GM12873 (cell line): ENCODE measurements around the gene KIF26B.

Source experiments
- TF ChIP-seq, protein P1 (sequence below): IDR thresholded peaks from 2 replicates; pipeline ENCODE4 v1.5.1; 2012; ENCODE audit warnings: low read depth, mild to moderate bottlenecking, moderate library complexity, low read length, control low read depth; ENCODE audit not compliant: insufficient read depth; ENCODE audit errors: missing control alignments

The KIF26B gene

DNA sequence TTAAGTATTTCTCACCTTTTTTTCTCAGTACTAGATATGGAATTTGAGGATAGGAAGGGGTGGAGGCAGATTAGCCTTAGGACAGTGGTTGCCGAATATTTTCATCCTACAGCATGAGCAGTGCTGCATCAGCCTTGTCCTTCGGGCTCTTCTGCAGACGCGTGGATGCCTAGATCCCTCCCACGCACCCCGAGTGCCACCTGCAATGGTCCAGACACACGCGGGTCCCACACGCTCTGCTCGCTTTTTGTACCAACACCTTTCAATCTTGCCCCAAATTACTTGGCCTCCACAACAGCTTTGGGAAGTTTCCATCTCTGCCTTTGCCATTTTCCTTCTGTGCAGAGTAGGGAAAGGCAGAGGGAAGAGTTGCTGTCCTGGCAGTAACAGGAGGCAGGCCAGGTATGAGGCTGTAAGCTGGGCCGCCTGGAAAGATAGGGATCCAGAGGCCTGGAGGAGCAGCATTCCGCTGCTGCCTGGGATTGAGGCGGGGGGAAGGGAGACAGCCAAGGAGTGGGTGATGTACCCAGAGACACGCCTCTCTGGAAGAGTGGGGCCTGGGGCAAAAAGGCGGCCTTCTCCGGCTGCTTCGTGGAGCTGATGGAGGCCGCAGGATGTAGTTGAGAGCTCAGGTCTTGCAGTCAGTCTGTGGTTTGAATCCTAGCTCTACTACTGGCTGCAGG lies 467.7 kb downstream of the KIF26B start:
- TF ChIP-seq, protein P1, sequence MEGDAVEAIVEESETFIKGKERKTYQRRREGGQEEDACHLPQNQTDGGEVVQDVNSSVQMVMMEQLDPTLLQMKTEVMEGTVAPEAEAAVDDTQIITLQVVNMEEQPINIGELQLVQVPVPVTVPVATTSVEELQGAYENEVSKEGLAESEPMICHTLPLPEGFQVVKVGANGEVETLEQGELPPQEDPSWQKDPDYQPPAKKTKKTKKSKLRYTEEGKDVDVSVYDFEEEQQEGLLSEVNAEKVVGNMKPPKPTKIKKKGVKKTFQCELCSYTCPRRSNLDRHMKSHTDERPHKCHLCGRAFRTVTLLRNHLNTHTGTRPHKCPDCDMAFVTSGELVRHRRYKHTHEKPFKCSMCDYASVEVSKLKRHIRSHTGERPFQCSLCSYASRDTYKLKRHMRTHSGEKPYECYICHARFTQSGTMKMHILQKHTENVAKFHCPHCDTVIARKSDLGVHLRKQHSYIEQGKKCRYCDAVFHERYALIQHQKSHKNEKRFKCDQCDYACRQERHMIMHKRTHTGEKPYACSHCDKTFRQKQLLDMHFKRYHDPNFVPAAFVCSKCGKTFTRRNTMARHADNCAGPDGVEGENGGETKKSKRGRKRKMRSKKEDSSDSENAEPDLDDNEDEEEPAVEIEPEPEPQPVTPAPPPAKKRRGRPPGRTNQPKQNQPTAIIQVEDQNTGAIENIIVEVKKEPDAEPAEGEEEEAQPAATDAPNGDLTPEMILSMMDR = no peak

DNA sequence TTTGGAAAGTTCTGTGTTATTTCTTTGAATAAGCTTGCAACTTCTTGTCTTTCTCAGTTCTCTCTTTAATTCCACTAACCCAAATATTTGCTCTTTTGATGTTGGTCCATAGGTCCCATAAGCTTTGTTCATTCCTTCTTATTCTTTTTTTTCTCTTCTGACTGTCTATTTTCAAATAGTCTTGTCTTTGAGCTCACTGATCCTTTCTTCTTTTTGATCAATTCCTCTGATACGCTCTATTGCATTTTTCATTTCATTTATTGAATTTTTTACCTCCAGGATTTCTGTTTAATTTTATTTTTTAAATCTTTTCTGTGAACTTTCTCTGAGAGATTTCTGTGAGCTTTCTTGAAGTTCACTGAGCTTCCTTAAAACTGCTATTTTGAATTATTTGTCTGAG lies 486.6 kb downstream of the KIF26B start:
- TF ChIP-seq, protein P1 = no peak

DNA sequence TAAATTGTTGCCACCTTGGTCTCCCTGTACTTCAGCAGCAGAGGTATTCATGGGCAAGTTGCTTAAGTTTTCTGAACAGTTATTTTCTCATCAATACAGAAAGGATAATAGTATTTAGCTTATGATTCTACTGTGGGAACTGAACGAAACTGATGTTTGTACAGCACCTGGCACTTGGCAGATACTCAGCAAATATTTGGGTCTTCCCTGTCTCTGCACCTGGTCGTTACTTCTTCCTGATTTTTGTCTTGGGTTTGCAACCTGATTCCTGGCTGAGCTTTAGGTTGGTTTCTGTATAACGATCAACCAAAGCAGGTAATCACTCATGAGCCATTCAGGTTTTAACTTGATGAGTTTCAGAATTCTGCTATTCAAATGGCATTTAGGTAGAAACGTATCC lies 490.6 kb downstream of the KIF26B start:
- TF ChIP-seq, protein P1 = no peak

DNA sequence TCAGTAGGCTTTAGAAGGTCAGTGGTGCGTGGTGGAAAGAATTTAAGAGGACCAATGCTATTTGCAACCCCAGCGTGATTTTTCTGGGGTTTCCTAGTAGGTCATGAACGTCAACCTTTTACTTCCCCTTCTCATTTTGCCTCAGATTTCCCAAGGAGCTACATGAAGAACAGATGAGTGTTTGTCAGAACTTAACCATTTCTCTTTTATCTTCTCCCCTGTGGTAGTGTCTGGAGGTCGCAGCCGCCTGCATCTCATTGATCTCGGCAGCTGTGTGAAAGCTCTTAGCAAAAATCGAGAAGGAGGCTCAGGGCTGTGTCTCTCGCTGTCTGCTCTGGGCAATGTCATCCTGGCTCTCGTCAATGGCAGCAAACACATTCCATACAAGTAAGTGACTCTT lies 491.1 kb downstream of the KIF26B start:
- TF ChIP-seq, protein P1 = no peak

DNA sequence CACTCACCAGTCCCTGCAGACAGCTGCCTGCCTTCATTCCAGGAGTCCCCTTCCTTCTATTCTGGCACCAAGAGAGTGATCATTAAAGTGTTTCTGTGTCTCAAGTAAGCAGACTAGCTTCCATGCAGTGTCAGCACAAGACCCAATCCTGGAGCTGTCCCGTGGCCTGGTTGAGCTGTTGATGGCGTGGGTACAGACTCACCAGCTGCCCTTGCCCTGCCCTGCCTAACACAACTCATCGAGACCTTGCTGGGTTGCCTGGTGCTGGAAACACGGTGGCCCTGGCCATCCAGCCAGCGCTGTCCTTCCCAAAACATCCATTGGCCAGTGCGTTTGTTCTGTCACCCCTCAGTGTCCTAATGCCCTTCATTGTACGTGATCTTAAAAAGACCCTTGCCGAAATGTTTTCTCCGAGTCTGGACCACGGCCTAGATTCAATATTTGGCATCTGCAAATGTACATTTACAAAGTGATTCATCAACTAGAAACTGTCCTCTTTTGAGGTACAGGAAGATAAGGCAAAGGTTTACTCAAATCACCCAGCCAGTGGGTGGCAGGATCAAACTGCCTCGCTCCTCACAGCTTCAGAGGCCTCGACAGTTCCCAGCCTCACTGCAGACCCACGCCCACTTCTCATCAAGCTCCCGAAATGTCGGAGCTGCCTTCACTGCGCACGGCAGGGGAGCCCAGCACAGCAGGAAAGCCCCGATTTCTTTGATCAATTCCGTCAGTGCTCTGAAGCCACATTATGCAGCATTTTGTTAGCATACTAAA lies 494.2 kb downstream of the KIF26B start:
- TF ChIP-seq, protein P1 = no peak

DNA sequence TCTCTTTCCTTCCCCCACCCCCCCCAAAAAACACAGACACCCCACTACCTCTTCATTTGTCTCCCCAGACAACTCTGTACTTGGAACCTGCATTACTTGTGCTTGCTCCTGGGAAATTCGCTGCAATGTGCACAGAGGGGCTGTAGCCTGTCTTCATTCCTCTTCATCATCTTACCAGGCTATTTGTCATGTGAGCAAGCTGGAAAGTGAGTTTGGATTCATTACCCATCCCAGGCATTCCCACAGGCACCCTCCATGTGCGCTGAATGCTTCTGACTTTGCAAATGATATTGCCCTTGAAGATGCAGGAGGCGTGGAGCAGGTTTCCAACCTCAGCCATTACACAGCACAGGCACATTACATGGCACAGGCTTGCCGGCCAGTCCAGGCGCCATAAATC lies 494.9 kb downstream of the KIF26B start:
- TF ChIP-seq, protein P1 = no peak

DNA sequence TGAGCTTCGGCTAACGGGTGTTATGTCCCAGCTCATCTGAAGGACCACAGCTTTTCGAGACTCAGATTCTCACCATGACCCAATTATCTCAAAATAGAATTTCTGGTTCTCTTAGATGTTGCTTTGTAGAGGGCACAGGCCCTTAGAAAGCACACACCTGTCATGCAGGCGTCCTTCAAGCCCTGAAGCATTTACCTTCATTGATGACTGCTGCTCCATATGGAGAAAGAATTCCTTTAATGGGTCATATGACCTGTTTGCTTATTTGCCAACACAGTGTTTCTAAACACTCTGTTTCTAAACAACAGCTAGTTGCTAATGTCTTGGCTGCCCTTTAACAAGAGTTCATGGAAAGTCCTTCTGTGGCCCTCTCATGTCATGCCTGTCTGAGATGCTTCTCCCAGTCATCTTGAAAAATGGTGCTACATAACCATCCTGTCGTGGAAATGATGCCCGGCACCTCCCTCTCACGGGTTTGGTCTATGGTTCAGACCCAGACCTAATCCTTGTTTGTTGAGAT lies 495.7 kb downstream of the KIF26B start:
- TF ChIP-seq, protein P1 = no peak
